GM20000 (cell line): Measurements from ENCODE around the gene ZMAT3.
A peak's percentile ranks its signal among the peaks of the same experiment; 100 is the strongest.
"Not testable (repeated sequence)": the region's sequence is repeated elsewhere in the genome, so short reads cannot be mapped to it uniquely, and the experiment has no call there.

Experiments
- DNase-seq: peaks from one replicate; pipeline ENCODE4 v3.0.0; 2012; ENCODE audit warnings: low spot score
- CTCF ChIP-seq: IDR thresholded peaks from 2 replicates; pipeline ENCODE4 v1.5.1; 2012; ENCODE audit warnings: mild to moderate bottlenecking, control low read depth; ENCODE audit errors: extremely low read depth, missing control alignments

The ZMAT3 gene

GRCh38 chr3:179068779-179069530, 2.7 kb downstream of the ZMAT3 start:
- DNase-seq: no peak
- no peak for TF ChIP-seq CTCF

GRCh38 chr3:179067839-179068238, 3.8 kb downstream of the ZMAT3 start:
- no peak for DNase-seq
- no peak for TF ChIP-seq CTCF

GRCh38 chr3:179067291-179067690, 4.3 kb downstream of the ZMAT3 start:
- DNase-seq: no peak
- no peak for TF ChIP-seq CTCF

GRCh38 chr3:179063945-179064560, 7.6 kb downstream of the ZMAT3 start:
- TF ChIP-seq CTCF: no peak
- no peak for DNase-seq

- DNase-seq: no peak
- TF ChIP-seq CTCF: no peak
Observed at GRCh38 chr3:179056326-179056725, 15.3 kb downstream of the ZMAT3 start.

- not testable (repeated sequence) for DNase-seq
Observed at GRCh38 chr3:179054565-179054964, 17.0 kb downstream of the ZMAT3 start.

GRCh38 chr3:179046497-179047353, 24.9 kb downstream of the ZMAT3 start:
- peak; percentile 55 for DNase-seq
- TF ChIP-seq CTCF: peak; percentile 21
